SJSA1 (cell line): ENCODE results near the gene MAOB. TPM values are rescaled to one million over a fixed set of nuclear protein-coding genes. Genes with fewer than 3 reads are reported as not detected.

ENCODE experiments used
- DNase-seq, 2 experiments: peaks; one replicate each; pipeline ENCODE4 v3.0.0-alpha.2; 2015 to 2020; ENCODE audit warnings: low spot score in 2 of 2, low read depth in 1 of 2
- H3K27ac ChIP-seq: fragments of 250-450 bp; sonication (Bioruptor Pico); 2 replicates; pipeline ENCODE4 v1.5.1; 2020; ENCODE audit warnings: mild to moderate bottlenecking, moderate library complexity
- H3K27me3 ChIP-seq: fragments of 250-450 bp; sonication (Bioruptor Pico); replicated peaks from 2 replicates; pipeline ENCODE4 v1.5.1; 2020; ENCODE audit warnings: mild to moderate bottlenecking, moderate library complexity
- H3K36me3 ChIP-seq: fragments of 250-450 bp; sonication (Bioruptor Pico); 2 replicates; pipeline ENCODE4 v1.5.1; 2020; ENCODE audit warnings: mild to moderate bottlenecking
- H3K4me1 ChIP-seq: fragments of 250-450 bp; sonication (Bioruptor Pico); replicated peaks from 2 replicates; pipeline ENCODE4 v1.6.1; 2021; ENCODE audit warnings: mild to moderate bottlenecking
- H3K4me3 ChIP-seq: fragments of 250-450 bp; sonication (Bioruptor Pico); 2 replicates; pipeline ENCODE4 v1.5.1; 2020; ENCODE audit warnings: mild to moderate bottlenecking
- H3K9me3 ChIP-seq: fragments of 250-450 bp; sonication (Bioruptor Pico); replicated peaks from 2 replicates; pipeline ENCODE4 v1.5.1; 2020; ENCODE audit warnings: mild to moderate bottlenecking
- total RNA-seq: library from RNA; depleted of rRNA; stranded (reverse); fragments of >200 nt; shearing (Covaris generic); gene quantifications from 2 replicates; pipeline ENCODE4 v1.2.3, GENCODE V29; 2014

Gene MAOB
- total RNA-seq, 1 experiment from 2014 or later: not detected

DNA sequence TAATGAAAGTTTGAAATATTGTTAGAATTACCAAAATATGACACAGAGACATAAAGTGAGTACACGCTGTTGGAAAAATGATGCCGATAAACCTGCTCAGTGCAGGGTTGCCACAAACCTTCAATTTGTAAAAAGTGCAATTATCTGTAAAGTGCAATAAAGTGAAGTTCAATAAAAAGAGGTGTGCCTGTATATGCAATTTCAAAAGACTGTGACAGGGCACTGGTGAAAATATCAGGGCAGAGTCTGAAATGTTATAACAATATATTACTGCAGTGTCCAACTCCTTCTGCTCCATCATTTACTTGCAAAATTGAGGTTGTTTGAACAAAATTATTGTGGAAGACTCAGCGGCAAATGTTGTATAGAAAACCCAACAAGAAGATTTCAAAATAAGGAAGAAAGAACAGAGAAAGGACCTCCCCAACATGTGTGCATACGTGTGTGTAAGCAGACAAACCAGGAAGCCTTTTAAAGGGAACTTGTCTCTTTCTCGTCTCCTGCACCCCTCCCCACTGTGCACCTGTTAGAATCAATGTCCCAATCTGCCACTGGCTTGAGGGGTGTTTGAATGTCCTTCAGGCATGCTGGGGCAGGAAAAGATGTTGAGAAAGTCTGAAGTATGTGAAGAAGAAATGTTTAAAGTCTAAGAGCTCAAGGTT is 96.2 kb downstream of the MAOB start:
- no peaks in the 10 kb centered on the region for H3K4me1 ChIP-seq
- H3K36me3 ChIP-seq: no peaks in the 10 kb centered on the region
- no peaks in the 10 kb centered on the region for H3K27me3 ChIP-seq
- no peak overlapping the region for H3K27ac ChIP-seq
- H3K9me3 ChIP-seq: no peaks in the 10 kb centered on the region
- no peak for DNase-seq
- H3K4me3 ChIP-seq: no peak overlapping the region

DNA sequence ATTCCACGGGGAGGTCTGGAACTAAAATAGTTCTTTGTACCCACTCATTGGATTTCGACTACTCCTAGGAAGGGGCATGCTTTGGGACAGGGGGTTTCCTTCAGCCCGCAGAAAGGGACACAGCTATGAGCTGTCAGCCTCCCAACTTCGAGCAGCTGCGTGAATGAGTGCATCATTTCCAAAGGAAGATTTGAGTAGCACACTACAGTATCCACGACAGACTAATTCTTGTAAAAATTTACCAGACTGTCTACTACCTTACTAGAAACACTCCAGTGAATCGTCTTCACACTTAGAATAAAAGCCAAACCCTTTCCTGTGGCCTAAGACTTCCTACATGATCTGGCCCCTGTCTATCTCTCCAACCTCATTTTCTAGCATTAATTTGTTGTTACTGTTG is 124.2 kb downstream of the MAOB start:
- no peaks in the 10 kb centered on the region for H3K36me3 ChIP-seq
- no peaks in the 10 kb centered on the region for H3K27me3 ChIP-seq
- DNase-seq: no peak
- H3K4me1 ChIP-seq: no peaks in the 10 kb centered on the region
- no peaks in the 10 kb centered on the region for H3K9me3 ChIP-seq
- no peak overlapping the region for H3K27ac ChIP-seq
- H3K4me3 ChIP-seq: no peak overlapping the region

GRCh38 chrX:43756076-43756475 is 126.2 kb downstream of the MAOB start:
- Histone ChIP-seq H3K27ac (no peak overlapping the region), H3K4me1 (no peaks in the 10 kb centered on the region), H3K9me3 (no peaks in the 10 kb centered on the region), H3K27me3 (no peaks in the 10 kb centered on the region), H3K36me3 (no peaks in the 10 kb centered on the region), H3K4me3 (no peak overlapping the region)
- DNase-seq: no peak

GRCh38 chrX:43753637-43754036 is 128.6 kb downstream of the MAOB start:
- no peak for DNase-seq
- no peaks in the 10 kb centered on the region for H3K27me3 ChIP-seq
- no peak overlapping the region for H3K27ac ChIP-seq
- H3K4me1 ChIP-seq: no peaks in the 10 kb centered on the region
- no peak overlapping the region for H3K4me3 ChIP-seq
- no peaks in the 10 kb centered on the region for H3K36me3 ChIP-seq
- H3K9me3 ChIP-seq: no peaks in the 10 kb centered on the region

- no peaks in the 10 kb centered on the region for H3K9me3 ChIP-seq
- DNase-seq: peak in 1 of 2 experiments; percentile 22
- H3K4me1 ChIP-seq: no peaks in the 10 kb centered on the region
- H3K36me3 ChIP-seq: no peaks in the 10 kb centered on the region
- H3K27ac ChIP-seq: no peak overlapping the region
- no peaks in the 10 kb centered on the region for H3K27me3 ChIP-seq
- H3K4me3 ChIP-seq: no peak overlapping the region
Measured at GRCh38 chrX:43750248-43750676, 132.0 kb downstream of the MAOB start.

DNA sequence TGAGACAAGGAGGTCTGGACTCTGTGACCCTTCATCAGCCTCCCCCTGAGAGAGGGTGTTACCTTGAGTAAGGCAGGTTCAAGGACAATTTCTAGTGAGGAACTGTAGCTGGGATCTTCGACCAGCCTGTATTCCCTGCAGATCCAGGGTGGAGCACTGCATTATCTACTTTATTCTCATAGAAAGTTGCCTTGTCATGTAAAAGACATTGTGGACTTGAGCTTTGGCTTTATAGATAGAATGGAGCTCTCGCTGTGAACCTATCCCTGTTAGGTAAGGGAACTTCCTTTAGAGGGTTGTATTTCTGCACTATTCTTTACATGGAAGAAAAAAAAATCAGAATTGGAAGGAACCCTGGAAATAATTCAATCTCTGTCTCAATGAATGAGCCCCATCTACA is 134.8 kb downstream of the MAOB start:
- H3K36me3 ChIP-seq: no peaks in the 10 kb centered on the region
- H3K9me3 ChIP-seq: no peaks in the 10 kb centered on the region
- no peaks in the 10 kb centered on the region for H3K4me1 ChIP-seq
- H3K4me3 ChIP-seq: no peak overlapping the region
- no peak for DNase-seq
- H3K27me3 ChIP-seq: no peaks in the 10 kb centered on the region
- no peak overlapping the region for H3K27ac ChIP-seq

- Histone ChIP-seq H3K36me3 (no peaks in the 10 kb centered on the region), H3K4me3 (no peak overlapping the region), H3K27ac (no peak overlapping the region), H3K4me1 (no peaks in the 10 kb centered on the region), H3K27me3 (no peaks in the 10 kb centered on the region), H3K9me3 (no peaks in the 10 kb centered on the region)
- no peak for DNase-seq
Measured at GRCh38 chrX:43745938-43746721, 136.1 kb downstream of the MAOB start.

DNA sequence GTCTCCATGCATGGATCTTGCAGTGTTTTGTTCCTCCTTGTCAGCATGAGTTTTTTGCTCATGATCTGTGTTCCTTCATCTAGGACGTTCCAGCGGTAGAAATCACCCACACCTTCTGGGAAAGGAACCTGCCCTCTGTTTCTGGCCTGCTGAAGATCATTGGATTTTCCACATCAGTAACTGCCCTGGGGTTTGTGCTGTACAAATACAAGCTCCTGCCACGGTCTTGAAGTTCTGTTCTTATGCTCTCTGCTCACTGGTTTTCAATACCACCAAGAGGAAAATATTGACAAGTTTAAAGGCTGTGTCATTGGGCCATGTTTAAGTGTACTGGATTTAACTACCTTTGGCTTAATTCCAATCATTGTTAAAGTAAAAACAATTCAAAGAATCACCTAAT is 138.0 kb downstream of the MAOB start:
- Histone ChIP-seq H3K27me3 (no peaks in the 10 kb centered on the region), H3K4me3 (no peak overlapping the region), H3K4me1 (no peaks in the 10 kb centered on the region), H3K27ac (no peak overlapping the region), H3K36me3 (no peaks in the 10 kb centered on the region), H3K9me3 (no peaks in the 10 kb centered on the region)
- DNase-seq: no peak

DNA sequence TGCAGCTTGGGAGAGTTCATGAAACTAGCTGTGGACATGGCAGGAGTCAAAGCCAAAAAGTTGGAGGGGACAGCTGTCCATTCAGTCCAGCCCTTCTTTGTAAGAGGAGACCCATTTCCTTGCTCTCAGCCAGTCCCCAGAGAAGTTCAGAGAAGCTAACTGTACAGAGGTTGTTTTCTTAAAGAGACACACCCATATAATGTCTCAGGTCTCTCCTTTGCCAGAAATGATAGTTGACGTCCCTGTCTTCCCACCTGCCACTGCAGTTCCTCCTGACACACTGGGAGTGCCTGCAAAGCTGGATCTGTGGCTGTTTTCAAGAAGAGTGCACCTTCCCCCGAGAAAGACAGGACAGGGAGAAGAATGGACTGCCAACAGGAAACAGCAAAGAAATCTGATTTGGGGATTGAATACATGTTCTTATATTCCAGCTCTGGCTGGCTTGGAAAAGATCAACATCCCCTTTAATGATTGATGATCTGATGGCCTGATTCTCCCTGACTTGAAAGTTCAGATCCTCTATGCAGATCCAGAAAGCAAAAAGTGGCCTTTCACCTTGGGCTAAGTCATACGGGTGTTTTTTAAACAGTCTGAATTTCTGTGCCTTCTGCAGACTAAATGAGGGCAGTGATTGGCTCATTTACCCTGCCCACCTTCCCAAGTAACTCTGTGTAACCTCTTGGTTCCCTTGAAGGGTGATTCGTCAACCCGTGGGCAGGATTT is 139.0 kb downstream of the MAOB start:
- no peaks in the 10 kb centered on the region for H3K9me3 ChIP-seq
- H3K4me3 ChIP-seq: no peak overlapping the region
- H3K36me3 ChIP-seq: no peaks in the 10 kb centered on the region
- no peaks in the 10 kb centered on the region for H3K4me1 ChIP-seq
- DNase-seq: no peak
- no peak overlapping the region for H3K27ac ChIP-seq
- H3K27me3 ChIP-seq: no peaks in the 10 kb centered on the region

DNA sequence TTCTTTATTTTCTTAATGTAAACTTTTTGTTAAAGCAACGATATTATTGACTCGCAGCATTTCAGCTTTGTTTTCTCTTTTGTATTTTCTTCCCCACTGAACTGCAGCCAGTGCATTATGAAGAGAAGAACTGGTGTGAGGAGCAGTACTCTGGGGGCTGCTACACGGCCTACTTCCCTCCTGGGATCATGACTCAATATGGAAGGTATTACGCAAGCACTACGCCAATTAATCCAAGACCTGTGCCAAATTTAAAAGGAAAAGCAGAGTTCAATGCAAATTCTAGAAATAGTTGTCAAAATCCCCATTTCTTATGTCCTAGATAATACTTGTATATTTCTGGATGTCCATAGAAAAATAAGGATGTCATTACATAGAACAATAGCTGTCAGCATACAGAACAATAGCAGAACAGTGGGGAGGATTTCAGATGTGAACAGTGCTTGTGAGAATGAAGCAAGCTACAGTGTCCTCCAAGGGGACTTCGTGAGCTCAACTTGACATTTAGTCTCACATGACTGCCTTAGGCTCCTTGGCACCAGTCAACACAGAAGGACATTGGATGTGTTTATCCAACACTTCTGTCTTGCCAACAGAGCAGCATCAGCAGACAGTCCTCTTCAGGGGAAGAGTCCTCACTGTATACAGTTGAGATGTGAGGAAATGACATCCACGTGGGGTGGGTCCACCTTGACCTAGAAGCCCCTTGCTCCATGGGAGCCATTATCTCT is 140.2 kb downstream of the MAOB start:
- DNase-seq: no peak
- H3K36me3 ChIP-seq: no peaks in the 10 kb centered on the region
- no peak overlapping the region for H3K27ac ChIP-seq
- no peaks in the 10 kb centered on the region for H3K9me3 ChIP-seq
- no peaks in the 10 kb centered on the region for H3K27me3 ChIP-seq
- no peaks in the 10 kb centered on the region for H3K4me1 ChIP-seq
- H3K4me3 ChIP-seq: no peak overlapping the region

DNA sequence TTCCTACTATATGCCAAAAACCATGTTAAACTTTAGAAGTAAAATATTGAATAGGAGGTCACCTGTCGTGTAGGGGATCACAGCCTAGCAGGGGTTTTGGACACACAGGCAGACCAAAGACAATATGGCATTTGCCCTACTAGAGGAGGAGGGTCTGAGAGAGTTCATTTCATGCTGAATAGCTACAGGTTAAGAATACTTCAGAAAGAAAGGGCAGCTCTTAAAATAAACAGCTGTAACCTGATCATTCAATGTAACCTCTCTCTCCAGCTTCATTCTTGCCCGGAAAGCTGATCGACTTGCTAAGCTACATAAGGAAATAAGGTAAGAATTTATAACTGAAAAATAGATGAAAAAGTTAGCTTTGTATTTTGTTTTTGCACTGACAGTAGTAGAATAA is 146.3 kb downstream of the MAOB start:
- Histone ChIP-seq H3K27me3 (no peaks in the 10 kb centered on the region), H3K4me1 (no peaks in the 10 kb centered on the region), H3K27ac (no peak overlapping the region), H3K36me3 (no peaks in the 10 kb centered on the region), H3K4me3 (no peak overlapping the region), H3K9me3 (no peaks in the 10 kb centered on the region)
- DNase-seq: no peak

DNA sequence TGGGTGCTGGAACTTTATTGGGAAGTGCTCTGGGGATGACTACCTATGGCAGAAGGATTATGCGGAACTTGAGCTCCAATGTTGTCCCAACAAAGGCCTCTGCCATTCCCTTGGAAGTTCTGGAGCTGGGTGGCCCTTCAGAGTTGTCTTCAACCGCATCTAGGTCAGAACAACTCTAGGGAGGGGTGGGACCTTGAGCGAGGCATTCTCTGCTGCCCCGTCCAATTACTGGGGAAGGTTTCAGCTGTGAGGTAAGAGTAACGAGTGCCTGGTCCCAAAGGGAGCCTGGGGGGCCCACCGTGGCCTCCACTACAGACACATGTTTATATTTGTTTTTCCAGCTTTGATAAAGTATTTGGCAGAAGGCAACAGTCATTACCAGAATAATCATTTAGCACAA is 146.7 kb downstream of the MAOB start:
- Histone ChIP-seq H3K27me3 (no peaks in the 10 kb centered on the region), H3K4me1 (no peaks in the 10 kb centered on the region), H3K36me3 (no peaks in the 10 kb centered on the region), H3K27ac (no peak overlapping the region), H3K9me3 (no peaks in the 10 kb centered on the region), H3K4me3 (no peak overlapping the region)
- DNase-seq: no peak

GRCh38 chrX:43734444-43734843 is 147.8 kb downstream of the MAOB start:
- H3K36me3 ChIP-seq: no peaks in the 10 kb centered on the region
- H3K4me1 ChIP-seq: no peaks in the 10 kb centered on the region
- no peak overlapping the region for H3K27ac ChIP-seq
- no peak for DNase-seq
- no peak overlapping the region for H3K4me3 ChIP-seq
- no peaks in the 10 kb centered on the region for H3K9me3 ChIP-seq
- no peaks in the 10 kb centered on the region for H3K27me3 ChIP-seq
